ENCODE measurements around the gene SUSD1. TPM values are rescaled to one million over a fixed set of nuclear protein-coding genes. Genes with fewer than 3 reads are reported as not detected.
A peak's percentile ranks its signal among the peaks of the same experiment; 100 is the strongest.

Gene SUSD1
- total and polyA plus RNA-seq, 2 donors from 2014 or later = 11.0 to 19.8 TPM

- H3K27me3 ChIP-seq (ENCODE audit: control insufficient read depth, insufficient read depth, low read length) = no peaks in the 10 kb centered on the region
- H3K36me3 ChIP-seq (ENCODE audit: control insufficient read depth in 2 of 3, insufficient read depth in 3 of 3, low read length in 3 of 3) = peaks cover 0 to 2% (median 0%) of the 10 kb centered on the region in 3 donors
- peaks cover 8 to 35% (median 17%) of the 10 kb centered on the region in 3 donors for H3K4me1 ChIP-seq (ENCODE audit: control insufficient read depth in 2 of 3, insufficient read depth in 2 of 3, low read depth in 1 of 3, low read length in 3 of 3)
- no peak overlapping the region for H3K4me3 ChIP-seq (ENCODE audit: low read length in 3 of 3)
- DNase-seq = peak in 2 of 5 donors; percentile 67 to 82
- FAIRE-seq = peak; percentile 32
- no peaks in the 10 kb centered on the region for H3K9me3 ChIP-seq (ENCODE audit: control insufficient read depth in 2 of 3, insufficient read depth in 1 of 3, low read length in 3 of 3)
- H3K27ac ChIP-seq (ENCODE audit: low read depth in 2 of 2, low read length in 2 of 2) = peak overlapping the region; percentile 79 to 81
- peak overlapping the region in 1 of 3 donors; percentile 17 for H3K9ac ChIP-seq (ENCODE audit: low read length in 3 of 3)
- intact Hi-C loops (cut with DNase I) = no loop called here
- TF ChIP-seq CTCF (IDR thresholded peaks at IDR 0.05; ENCODE audit: borderline replicate concordance, extremely low read depth, insufficient read depth) = no peak
Measured at GRCh38 chr9:112061152-112061740, 113.9 kb downstream of the SUSD1 start.

GRCh38 chr9:112059966-112060320, 115.2 kb downstream of the SUSD1 start:
- intact Hi-C loops (cut with DNase I) = no loop called here
- Histone ChIP-seq H3K27ac (ENCODE audit: low read depth in 2 of 2, low read length in 2 of 2) (peak overlapping the region; percentile 79 to 81), H3K4me1 (ENCODE audit: control insufficient read depth in 2 of 3, insufficient read depth in 2 of 3, low read depth in 1 of 3, low read length in 3 of 3) (peaks cover 3 to 25% (median 11%) of the 10 kb centered on the region in 3 donors), H3K4me3 (ENCODE audit: low read length in 3 of 3) (no peak overlapping the region), H3K27me3 (ENCODE audit: control insufficient read depth, insufficient read depth, low read length) (no peaks in the 10 kb centered on the region), H3K36me3 (ENCODE audit: control insufficient read depth in 2 of 3, insufficient read depth in 3 of 3, low read length in 3 of 3) (peaks cover 0 to 2% (median 0%) of the 10 kb centered on the region in 3 donors), H3K9me3 (ENCODE audit: control insufficient read depth in 2 of 3, insufficient read depth in 1 of 3, low read length in 3 of 3) (no peaks in the 10 kb centered on the region), H3K9ac (ENCODE audit: low read length in 3 of 3) (no peak overlapping the region)
- FAIRE-seq (no peak), DNase-seq (no peak)
- no peak for TF ChIP-seq CTCF (IDR thresholded peaks at IDR 0.05; ENCODE audit: borderline replicate concordance, extremely low read depth, insufficient read depth)

GRCh38 chr9:112059145-112059965, 115.7 kb downstream of the SUSD1 start:
- peak in 4 of 5 donors; percentile 22 to 73 (median 38) for DNase-seq
- peaks cover 3 to 23% (median 11%) of the 10 kb centered on the region in 3 donors for H3K4me1 ChIP-seq (ENCODE audit: control insufficient read depth in 2 of 3, insufficient read depth in 2 of 3, low read depth in 1 of 3, low read length in 3 of 3)
- H3K4me3 ChIP-seq (ENCODE audit: low read length in 3 of 3) = peak overlapping the region in 1 of 3 donors; percentile 6
- no peak for FAIRE-seq
- H3K9me3 ChIP-seq (ENCODE audit: control insufficient read depth in 2 of 3, insufficient read depth in 1 of 3, low read length in 3 of 3) = no peaks in the 10 kb centered on the region
- peaks cover 0 to 2% (median 0%) of the 10 kb centered on the region in 3 donors for H3K36me3 ChIP-seq (ENCODE audit: control insufficient read depth in 2 of 3, insufficient read depth in 3 of 3, low read length in 3 of 3)
- intact Hi-C loops (cut with DNase I) = no loop called here
- H3K9ac ChIP-seq (ENCODE audit: low read length in 3 of 3) = peak overlapping the region in 1 of 3 donors; percentile 37
- TF ChIP-seq CTCF (IDR thresholded peaks at IDR 0.05; ENCODE audit: borderline replicate concordance, extremely low read depth, insufficient read depth) = no peak
- H3K27ac ChIP-seq (ENCODE audit: low read depth in 2 of 2, low read length in 2 of 2) = peak overlapping the region; percentile 79 to 81
- H3K27me3 ChIP-seq (ENCODE audit: control insufficient read depth, insufficient read depth, low read length) = no peaks in the 10 kb centered on the region

Measured in kidney (tissue), 14 donors.